ENCODE data around the gene CFAP20. TPM values are rescaled to one million over a fixed set of nuclear protein-coding genes. Genes with fewer than 3 reads are reported as not detected.

Gene CFAP20
- total and polyA plus RNA-seq, 2 of the 13 experiments (the other 11 are each of a cell fraction or from before 2014, with no cell fraction given), result 73.1 to 87.4 TPM

DNA sequence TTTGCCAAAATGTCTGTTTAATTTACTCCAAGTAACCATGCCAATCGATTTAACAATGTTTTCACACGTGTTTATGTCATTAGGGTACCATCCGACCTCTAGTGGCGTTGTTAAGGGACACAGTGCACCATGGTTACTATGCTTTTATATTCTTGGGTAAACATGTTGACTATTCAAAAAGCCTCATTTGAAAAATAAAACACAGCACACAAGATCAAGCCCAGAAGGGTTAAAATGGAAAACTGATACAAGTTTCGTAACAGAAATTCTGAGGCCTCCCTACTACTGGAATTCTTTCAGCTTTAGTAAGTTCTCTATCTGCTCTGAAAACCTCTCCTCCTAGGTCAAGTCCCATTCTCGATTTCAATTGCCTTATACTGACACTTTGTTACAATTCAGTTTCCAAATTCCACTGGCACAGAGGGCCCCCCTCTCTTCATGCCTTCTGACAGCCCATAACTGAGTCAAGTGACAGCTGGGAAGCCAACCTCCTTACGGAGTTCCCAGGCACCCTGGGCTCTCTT, 2.1 kb downstream of the CFAP20 start (continued):
- TF ChIP-seq, protein P1, sequence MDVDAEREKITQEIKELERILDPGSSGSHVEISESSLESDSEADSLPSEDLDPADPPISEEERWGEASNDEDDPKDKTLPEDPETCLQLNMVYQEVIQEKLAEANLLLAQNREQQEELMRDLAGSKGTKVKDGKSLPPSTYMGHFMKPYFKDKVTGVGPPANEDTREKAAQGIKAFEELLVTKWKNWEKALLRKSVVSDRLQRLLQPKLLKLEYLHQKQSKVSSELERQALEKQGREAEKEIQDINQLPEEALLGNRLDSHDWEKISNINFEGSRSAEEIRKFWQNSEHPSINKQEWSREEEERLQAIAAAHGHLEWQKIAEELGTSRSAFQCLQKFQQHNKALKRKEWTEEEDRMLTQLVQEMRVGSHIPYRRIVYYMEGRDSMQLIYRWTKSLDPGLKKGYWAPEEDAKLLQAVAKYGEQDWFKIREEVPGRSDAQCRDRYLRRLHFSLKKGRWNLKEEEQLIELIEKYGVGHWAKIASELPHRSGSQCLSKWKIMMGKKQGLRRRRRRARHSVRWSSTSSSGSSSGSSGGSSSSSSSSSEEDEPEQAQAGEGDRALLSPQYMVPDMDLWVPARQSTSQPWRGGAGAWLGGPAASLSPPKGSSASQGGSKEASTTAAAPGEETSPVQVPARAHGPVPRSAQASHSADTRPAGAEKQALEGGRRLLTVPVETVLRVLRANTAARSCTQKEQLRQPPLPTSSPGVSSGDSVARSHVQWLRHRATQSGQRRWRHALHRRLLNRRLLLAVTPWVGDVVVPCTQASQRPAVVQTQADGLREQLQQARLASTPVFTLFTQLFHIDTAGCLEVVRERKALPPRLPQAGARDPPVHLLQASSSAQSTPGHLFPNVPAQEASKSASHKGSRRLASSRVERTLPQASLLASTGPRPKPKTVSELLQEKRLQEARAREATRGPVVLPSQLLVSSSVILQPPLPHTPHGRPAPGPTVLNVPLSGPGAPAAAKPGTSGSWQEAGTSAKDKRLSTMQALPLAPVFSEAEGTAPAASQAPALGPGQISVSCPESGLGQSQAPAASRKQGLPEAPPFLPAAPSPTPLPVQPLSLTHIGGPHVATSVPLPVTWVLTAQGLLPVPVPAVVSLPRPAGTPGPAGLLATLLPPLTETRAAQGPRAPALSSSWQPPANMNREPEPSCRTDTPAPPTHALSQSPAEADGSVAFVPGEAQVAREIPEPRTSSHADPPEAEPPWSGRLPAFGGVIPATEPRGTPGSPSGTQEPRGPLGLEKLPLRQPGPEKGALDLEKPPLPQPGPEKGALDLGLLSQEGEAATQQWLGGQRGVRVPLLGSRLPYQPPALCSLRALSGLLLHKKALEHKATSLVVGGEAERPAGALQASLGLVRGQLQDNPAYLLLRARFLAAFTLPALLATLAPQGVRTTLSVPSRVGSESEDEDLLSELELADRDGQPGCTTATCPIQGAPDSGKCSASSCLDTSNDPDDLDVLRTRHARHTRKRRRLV (CRISPR knock-in tag; IDR thresholded peaks at IDR 0.05), result no peak
- no peak for TF ChIP-seq ZNF10 (CRISPR knock-in tag; IDR thresholded peaks at IDR 0.05; ENCODE audit: borderline replicate concordance, low read depth)
- TF ChIP-seq HNF4A (CRISPR knock-in tag; IDR thresholded peaks at IDR 0.05), result no peak
- no peak for TF ChIP-seq ZNF501 (CRISPR knock-in tag; IDR thresholded peaks at IDR 0.05)
- no peak for TF ChIP-seq MLXIP (CRISPR knock-in tag; IDR thresholded peaks at IDR 0.05; ENCODE audit: borderline replicate concordance)
- no peak for TF ChIP-seq CREBL2 (CRISPR knock-in tag; IDR thresholded peaks at IDR 0.05; ENCODE audit: borderline replicate concordance)
- no peak for TF ChIP-seq ZNF326 (CRISPR knock-in tag; IDR thresholded peaks at IDR 0.05; ENCODE audit: borderline replicate concordance)
- peak; percentile 70 for TF ChIP-seq RFX3 (CRISPR knock-in tag; IDR thresholded peaks at IDR 0.05)
- TF ChIP-seq, protein P2, sequence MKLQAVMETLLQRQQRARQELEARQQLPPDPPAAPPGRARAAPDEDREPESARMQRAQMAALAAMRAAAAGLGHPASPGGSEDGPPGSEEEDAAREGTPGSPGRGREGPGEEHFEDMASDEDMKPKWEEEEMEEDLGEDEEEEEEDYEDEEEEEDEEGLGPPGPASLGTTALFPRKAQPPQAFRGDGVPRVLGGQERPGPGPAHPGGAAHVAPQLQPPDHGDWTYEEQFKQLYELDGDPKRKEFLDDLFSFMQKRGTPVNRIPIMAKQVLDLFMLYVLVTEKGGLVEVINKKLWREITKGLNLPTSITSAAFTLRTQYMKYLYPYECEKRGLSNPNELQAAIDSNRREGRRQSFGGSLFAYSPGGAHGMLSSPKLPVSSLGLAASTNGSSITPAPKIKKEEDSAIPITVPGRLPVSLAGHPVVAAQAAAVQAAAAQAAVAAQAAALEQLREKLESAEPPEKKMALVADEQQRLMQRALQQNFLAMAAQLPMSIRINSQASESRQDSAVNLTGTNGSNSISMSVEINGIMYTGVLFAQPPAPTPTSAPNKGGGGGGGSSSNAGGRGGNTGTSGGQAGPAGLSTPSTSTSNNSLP (IDR thresholded peaks at IDR 0.05; ENCODE audit: low read depth, low read length), result peak; percentile 53; the same call in 1 of the 2 replicates
- TF ChIP-seq SRSF9 (IDR thresholded peaks at IDR 0.05; ENCODE audit: borderline replicate concordance, insufficient read depth, low read depth, low read length, poor library complexity, severe bottlenecking), result no peak
- no peak for TF ChIP-seq KDM5A (IDR thresholded peaks at IDR 0.05; ENCODE audit: borderline replicate concordance, low read length)
- peak; percentile 87 for TF ChIP-seq FOXK2 (IDR thresholded peaks at IDR 0.05)
- TF ChIP-seq, protein P3, sequence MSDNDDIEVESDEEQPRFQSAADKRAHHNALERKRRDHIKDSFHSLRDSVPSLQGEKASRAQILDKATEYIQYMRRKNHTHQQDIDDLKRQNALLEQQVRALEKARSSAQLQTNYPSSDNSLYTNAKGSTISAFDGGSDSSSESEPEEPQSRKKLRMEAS (IDR thresholded peaks at IDR 0.05), result peak; percentile 81
- no peak for TF ChIP-seq PATZ1 (CRISPR knock-in tag; IDR thresholded peaks at IDR 0.05)
- no peak for TF ChIP-seq MED1 (CRISPR knock-in tag; IDR thresholded peaks at IDR 0.05)
- no peak for TF ChIP-seq HDAC1 (CRISPR knock-in tag; IDR thresholded peaks at IDR 0.05)
- TF ChIP-seq NCOA2 (CRISPR knock-in tag; IDR thresholded peaks at IDR 0.05), result no peak
- TF ChIP-seq KLF13 (CRISPR knock-in tag; IDR thresholded peaks at IDR 0.05), result no peak

All from HepG2 (cell line).